Hippocampal formation (tissue), 2 donors: Measurements from ENCODE around the gene PPIL6.

Experiments used
- DNase-seq, 2 donors: peaks; one replicate each; lab custom pipeline; 2025; lab: John Stamatoyannopoulos, UW

Gene PPIL6

DNA sequence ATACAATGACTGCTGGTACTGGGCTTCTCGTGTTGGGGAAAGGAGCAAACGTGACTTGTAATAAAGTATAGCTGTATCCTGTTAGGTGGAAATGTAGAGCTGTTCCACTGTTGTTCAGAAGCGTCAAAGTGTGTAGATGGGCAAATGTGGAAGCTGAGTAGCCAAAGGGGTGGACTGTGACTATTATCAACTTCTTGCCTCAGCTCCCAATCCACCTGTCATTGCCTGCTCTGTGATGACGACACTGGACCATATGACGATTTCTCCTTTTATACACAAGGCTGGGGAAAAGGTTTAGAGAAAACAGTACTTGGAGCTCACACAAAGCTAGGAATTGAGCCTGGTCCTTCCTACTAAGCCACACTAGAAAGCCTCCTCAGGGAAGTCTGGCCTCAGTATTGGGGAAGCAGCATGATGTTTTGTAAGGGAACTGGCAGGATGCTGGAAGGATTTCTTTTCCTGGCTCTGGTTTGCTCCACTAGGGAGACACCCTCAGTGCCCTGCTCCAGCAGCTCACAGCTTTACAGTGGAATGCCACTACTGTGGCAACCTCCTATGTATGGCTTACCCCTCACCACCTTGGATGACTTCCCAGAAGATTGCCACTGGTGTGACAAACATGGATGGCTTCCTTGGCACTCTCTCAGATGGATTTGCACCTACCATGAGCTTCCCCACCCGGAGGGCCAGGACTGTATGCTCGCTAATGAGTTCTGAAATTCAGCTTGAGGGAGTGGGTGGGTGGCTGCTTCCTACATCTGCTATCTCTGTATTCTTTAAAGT is 78.1 kb downstream of the PPIL6 start:
- DNase-seq: peak in 1 of 2 donors; percentile 21

DNA sequence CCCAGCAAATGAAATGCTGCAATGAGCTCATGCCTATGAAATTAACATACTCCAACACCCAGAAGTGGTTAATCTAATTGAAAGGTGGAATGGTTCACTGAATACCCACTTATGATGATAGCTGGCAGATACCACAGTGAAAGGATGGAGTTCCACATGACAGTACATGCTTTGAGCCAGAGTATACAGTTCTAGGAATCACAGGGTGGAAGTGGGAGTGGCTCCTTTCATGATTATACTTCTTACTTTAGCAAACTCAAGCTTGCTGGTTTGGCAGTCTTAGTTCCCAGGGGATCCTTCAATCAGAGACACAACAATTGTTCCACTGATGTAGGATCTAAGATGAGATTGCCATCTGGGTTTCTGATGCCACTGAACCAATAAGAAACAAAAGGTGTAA is 79.6 kb downstream of the PPIL6 start:
- DNase-seq: no peak

DNA sequence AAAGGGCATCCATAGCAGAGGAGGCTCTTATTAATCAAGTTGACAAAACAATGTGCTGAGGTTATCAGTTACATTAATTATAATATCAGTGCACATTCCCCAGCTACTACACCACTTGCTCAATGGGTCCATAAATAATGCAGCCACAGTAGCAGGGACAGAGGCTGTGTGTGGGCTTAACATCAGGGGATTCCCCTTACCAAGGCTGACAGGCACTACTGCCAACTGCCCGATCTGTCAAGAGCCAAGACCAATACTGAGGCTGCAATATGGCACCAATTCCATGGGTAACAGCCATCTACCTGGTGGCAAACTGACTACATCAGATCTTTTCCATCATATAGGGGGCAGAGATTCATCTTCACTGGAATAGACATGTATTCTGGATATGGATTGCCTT is 80.1 kb downstream of the PPIL6 start:
- no peak for DNase-seq

DNA sequence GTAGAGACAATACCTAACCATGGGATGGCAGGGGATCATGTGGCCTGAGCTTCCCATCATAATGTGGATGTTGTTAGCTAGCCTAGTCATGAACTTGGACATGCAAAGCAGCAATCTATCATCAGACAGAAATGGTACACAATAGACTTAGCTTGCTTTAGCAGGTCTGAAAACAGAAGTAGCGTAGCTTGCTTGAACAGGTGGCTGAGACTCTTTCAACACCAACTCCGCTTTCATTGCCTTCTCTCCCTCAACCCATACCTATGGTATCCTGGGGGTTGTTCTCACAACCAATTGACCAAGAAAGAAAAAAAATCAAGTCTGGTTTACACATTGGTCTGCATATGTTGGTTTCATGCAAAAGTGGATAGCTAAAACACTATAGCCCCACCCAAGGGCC is 81.2 kb downstream of the PPIL6 start:
- no peak for DNase-seq

DNA sequence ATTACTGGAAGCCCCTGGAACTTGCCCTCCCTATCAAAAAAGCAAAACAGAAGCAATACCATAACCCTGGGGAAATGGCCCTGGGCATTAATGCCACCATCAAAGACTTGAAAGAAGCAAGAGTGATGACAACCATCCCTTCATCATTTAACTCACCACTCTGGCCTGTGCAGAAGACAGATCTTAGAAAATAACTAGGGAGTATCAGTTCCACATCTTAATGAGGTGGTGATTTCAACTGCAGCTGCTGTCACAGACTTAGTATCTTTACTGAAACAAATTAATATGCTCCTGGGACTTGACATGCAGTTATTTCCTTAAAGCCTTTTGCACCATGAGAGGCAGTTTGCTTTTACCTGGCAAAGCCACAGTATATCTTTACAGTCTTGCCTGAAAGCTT is 82.2 kb downstream of the PPIL6 start:
- DNase-seq: no peak

DNA sequence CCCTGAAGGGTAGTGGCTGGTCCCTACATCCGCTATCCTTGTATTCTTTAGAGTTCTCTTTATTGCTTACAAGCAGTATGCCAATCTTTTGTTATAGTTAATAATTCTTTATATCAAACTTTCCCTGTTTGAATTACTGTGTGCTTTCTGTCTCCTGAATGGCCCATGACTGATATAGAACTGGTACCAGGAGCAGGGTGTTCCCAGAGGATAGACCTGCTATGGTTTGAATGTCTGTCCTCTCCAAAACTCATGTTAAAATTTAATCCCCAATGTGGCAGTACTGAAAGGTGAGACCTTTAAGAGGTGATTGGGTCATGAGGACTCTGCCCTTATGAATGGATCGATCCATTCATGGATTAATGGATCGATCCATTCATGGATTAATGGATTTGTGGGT is 84.2 kb downstream of the PPIL6 start:
- DNase-seq: no peak

DNA sequence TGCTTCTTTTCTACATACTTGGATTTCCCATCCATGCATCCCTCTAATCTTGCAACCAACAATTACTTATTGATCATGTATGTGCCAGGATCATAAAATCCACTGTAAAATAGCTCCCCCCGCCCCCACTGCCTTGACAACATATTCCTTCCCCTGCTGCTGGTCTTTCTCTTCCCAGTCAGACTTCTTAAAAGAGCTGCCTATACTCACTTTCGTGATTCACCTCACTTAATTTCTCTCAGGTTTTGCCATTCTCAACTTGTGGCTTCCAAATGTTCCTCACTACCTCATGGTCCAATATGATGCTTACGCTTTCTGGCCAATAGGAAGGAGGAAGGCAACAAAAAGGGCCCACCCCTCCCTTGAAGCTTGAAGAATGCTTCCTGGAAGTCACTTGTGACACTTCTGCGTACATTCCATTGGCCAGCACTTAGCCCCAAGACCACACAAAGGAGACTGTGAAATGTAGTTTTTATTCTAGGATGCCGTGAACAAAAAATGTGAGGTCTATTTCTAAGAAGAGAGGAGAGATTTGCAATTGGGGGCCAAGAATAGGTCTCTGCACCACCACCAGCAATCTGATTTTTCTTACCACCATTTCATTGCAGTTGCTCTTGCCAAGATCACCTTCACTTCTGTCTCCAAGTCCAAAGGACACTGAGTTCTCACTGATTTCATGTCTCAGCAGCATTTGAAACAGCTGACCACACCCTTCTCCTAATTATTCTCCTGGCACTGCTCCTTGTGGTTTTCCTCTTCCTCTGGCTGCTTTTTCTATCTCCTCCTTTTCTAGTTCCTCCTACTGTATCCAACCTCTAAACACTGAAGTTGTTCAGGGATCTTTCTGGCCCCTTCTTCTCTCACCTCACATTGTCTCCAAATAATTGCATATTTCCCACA is 88.9 kb downstream of the PPIL6 start:
- DNase-seq: no peak

DNA sequence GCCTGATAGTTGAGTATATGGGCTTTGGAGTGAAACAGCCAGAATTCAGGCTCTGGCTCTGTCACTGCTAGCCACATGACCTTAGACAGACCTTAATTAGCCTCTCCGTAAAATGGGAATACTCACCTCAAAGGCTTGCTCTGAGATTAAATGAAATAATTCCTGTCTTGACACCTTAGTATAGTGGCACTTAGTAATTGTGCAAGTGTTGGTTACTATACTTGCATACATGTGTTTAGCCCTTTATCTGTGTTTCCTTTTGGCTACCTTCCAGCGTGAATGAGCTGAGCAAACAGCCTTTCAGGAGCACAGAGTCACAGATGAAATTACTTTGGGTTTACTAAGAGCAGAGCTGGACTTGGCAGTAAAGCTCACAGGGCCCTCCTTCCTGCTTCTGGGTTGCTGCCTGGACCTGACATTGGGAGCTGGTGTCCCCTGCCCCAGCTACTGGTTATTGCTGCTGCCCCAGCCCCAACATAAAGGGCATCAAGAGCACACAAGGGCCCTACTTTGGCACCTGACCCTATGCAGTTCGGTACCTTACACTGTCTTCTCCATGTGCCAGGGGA is 90.9 kb downstream of the PPIL6 start:
- DNase-seq: no peak

DNA sequence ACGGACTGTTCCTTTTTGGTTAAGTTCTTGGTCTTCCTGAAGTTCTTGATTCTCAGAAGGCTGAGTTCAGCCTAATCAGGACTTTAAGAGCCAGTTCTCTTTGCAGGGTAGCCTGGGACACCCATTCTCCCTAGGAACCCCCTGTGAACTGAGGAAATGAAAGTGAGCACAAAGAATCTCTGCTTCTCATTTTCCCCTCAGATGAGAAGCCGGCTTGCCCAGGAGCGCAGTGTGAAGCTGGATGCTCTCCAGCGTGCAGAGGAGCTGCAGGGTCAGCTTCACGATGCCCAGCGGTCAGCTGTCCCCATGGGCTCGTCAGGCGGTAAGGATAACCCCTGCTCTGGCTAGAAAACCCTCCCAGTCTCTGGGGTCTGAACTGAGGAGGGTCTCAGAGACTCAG is 92.2 kb downstream of the PPIL6 start:
- peak; percentile 21 to 24 for DNase-seq

DNA sequence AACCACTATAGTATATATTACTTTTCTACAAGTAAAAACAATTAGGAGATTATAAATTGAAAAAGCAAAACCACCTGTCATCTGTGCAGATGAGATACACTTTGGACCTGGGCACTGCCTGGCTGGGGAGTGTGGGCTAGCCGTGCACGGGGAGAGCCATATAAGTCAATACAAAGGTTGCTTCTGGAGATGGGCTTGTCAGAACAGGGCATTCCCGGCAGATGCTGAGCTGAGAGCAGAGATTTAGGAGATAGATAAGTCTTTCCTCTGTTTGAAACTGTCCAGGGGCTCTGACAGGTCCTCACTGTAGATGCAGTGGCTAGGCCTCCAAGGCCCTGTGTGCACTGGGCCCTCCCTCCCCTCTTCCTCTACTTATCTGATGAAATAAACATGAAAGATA is 92.6 kb downstream of the PPIL6 start:
- DNase-seq: no peak

DNA sequence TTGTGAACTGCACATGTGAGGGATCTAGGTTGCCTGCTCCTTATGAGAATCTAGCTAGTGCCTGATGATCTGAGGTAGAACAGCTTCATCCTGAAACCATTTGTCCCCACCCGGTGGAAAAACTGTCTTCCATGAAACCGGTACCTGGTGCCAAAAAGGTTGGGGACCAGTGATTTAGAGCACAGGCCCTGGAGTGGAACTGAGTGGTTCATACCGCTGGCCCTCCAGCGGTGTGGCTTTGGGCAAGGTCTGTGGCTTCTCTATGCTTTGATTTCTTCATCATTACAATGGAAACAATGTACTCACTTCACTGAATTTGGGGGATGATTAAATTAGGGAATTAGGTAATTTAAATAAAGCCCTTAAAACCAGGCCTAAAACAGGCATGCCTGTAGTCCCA is 94.4 kb downstream of the PPIL6 start:
- DNase-seq: no peak

DNA sequence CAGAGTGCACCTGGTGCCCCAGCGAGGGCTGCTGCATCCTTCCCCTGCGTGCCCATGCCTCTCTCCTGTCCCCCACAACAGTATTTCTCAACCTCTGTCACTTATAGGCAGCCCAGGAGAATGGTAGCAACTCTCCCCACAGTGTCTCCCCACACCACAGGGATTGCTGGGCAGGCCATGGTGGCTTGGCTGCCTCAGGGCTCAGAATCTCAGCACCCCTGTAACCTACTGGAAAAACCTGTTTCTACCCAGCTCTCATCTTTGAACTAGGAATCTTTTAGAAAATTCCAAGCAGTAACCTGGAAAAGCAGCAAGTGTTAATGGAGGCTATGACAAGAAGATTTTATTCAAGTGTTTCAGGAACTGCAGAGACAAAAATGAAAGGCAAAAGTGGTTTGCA is 96.2 kb downstream of the PPIL6 start:
- no peak for DNase-seq

DNA sequence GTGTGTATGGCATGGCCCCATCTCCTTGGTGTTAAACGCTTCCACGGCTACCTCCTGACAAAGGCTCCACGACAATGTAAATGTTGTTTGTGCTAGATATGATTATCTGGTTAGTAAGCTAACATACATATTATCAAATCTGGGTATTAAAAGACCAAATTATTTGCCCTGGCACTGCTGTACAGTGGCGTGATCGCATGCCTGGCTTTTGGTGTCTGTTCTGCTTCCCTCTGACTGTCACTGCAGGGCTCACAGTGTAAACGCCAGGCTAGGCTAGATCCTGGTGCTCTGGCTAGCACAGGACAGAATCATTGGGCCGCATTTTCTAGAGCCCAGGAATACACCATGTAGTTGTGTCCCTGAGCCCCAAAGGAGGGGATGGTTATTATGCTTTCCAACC is 96.9 kb downstream of the PPIL6 start:
- no peak for DNase-seq

DNA sequence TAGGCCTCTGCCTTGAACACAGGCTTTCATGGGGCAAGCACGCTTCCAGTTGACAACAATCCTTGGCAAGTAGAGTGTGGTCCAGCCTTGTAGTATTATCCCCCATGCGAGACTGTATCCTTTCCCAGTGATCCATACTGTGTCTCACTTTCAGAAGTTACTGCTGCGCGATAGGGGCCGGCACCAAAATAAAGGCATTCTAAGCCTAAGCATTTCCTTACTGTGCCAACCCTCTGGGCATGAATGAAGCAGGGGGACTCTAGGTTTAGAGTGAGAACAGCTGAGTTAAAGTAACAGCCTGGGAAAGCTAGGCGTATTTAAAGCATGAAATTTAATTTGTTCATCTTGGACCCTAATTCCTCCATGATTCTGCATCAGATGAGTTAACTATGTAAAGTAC is 97.5 kb downstream of the PPIL6 start:
- DNase-seq: no peak

DNA sequence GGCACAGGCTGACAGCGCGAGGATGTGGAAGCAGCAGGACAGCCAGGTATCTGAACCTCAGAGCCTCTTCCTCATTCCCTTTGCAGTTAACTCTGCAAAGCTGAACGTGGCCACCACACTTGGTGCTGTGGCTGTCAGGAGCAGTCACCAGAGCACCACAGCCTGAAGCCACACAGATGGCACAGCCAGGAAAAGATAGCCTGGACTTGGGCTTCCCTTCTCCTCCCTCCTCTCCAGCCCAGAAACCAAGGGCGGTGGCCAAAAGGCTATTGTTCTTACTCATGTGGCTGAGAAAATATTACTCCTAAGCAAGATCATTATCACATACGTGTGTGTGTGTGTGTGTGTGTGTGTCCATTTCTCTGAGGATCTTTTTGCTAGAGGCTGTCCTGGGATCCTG is 97.9 kb downstream of the PPIL6 start:
- no peak for DNase-seq

DNA sequence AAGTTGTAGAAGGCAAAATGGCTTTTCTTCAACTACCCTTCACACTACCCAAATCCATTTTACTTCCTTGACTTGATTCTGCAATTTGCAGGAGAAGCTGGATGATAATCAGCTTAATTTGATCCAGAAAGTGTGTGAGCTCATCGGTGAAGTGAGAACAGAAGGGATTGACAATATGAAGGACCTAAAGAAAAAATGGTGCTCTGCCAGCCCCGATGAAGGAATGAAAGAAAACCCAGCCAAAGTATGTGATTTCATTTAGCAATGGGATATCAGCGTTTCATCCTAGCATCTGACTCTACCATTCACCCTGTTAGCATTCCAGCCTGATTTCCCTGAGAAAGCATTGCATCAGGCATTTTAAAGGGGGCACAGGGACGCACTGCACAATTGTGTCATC is 99.6 kb downstream of the PPIL6 start:
- no peak for DNase-seq
